Right lobe of liver (tissue), 6 donors: ENCODE measurements around the gene CHP2. TPM values are rescaled to one million over a fixed set of nuclear protein-coding genes. Genes with fewer than 3 reads are reported as not detected.

Experiments
- ATAC-seq, 4 donors: fragments of 200-7000 bp; cut with Tn5 transposase; one replicate each; pipeline ENCODE4 v1.9.1; 2020; ENCODE audit warnings: mild to moderate bottlenecking in 4 of 4, moderate library complexity in 4 of 4
- DNase-seq, 3 donors: peaks; one replicate each; pipeline ENCODE4 v3.0.0-alpha.2; 2020
- H3K27ac ChIP-seq, 3 donors: fragments of 200-600 bp; one replicate each; pipeline ENCODE4 v1.8.0; 2022
- H3K27me3 ChIP-seq, 2 donors: fragments of 200-600 bp; one replicate each; pipeline ENCODE4 v1.8.0; 2022
- H3K36me3 ChIP-seq, 4 donors: fragments of 200-600 bp; sonication (generic) in 1 of 4; one replicate each; pipeline versions ENCODE4 v1.5.1 to v1.8.0; 2017 to 2022; ENCODE audit warnings: control low read depth in 1 of 4
- H3K4me1 ChIP-seq, 4 donors: fragments of 200-600 bp; sonication (generic) in 1 of 4; one replicate each; pipeline versions ENCODE4 v1.5.1 to v1.8.0; 2017 to 2022; ENCODE audit warnings: control low read depth in 1 of 4
- H3K4me3 ChIP-seq, 3 donors: fragments of 200-600 bp; one replicate each; pipeline ENCODE4 v1.8.0; 2022
- H3K9me3 ChIP-seq, 4 donors: fragments of 200-600 bp; sonication (generic) in 1 of 4; one replicate each; pipeline versions ENCODE4 v1.5.1 to v1.8.0; 2017 to 2022; ENCODE audit warnings: control low read depth in 1 of 4
- CTCF ChIP-seq, 4 donors: fragments of 200-600 bp in 3 of 4; fragments of 450-650 bp in 1 of 4; IDR thresholded peaks; one replicate each; pipeline versions ENCODE4 v1.5.1 to v1.8.0; 2016 to 2022; ENCODE audit warnings: antibody characterized with exemption in 4 of 4, mild to moderate bottlenecking in 2 of 4
- POLR2A ChIP-seq: fragments of 450-650 bp; IDR thresholded peaks from one replicate; pipeline ENCODE4 v1.6.1; 2017; ENCODE audit warnings: antibody characterized with exemption, mild to moderate bottlenecking
- WGBS: methylation state at CpG from one replicate; pipeline ENCODE4 v1.1.6; 2018; ENCODE audit warnings: low coverage, low lambda C conversion rate; ENCODE audit not compliant: insufficient coverage; ENCODE audit errors: missing lambda C conversion rate; 5-methylcytosine and 5-hydroxymethylcytosine counted together
- intact Hi-C, 2 donors: fragments of 100-400 bp; cut with DNase I; formaldehyde crosslinking; loops; one replicate each; pipeline versions ENCODE4 v1.11.2 to v1.14.1; 2022
- total RNA-seq, 6 experiments: library from RNA; depleted of rRNA in 2 of 6; stranded (reverse); fragments of >200 nt in 2 of 6; fragmentation: NEBNext Ultra II Directional in 3 of 6; extraction: Animal tissue kit (Norgen Biotek cat#: 25700) in 3 of 6; gene quantifications; one replicate each; pipeline versions ENCODE4 v1.1.0 to v1.2.4, GENCODE V29; 2016 to 2023
- donor health status: DM: no; HTN: yes; CAD: no.
- donor health status: DM: no; HTN: no; CAD: no.
- donor health status: DM: no; HTN: no; CAD: no.
- donor health status: DM: no; HTN: yes; CAD: no.
- donor health status: DM: no; HTN: yes; CAD: no.

Gene CHP2
- total RNA-seq, 6 experiments from 2014 or later = not detected

GRCh38 chr16:23801378-23801777 is 46.6 kb downstream of the CHP2 start:
- peak; percentile 83 to 98 (median 96) for ATAC-seq
- DNase-seq = peak; percentile 80 to 84 (median 81)
- H3K27ac ChIP-seq = no peak overlapping the region
- H3K4me1 ChIP-seq = no peaks in the 10 kb centered on the region
- no peaks in the 10 kb centered on the region for H3K9me3 ChIP-seq
- TF ChIP-seq POLR2A (no peak), CTCF (IDR thresholded peaks at IDR 0.05) (peak; percentile 60 to 70 (median 66))
- no peaks in the 10 kb centered on the region for H3K36me3 ChIP-seq
- no peak overlapping the region for H3K4me3 ChIP-seq
- H3K27me3 ChIP-seq = no peaks in the 10 kb centered on the region
- intact Hi-C loops = loop anchor here in 1 of 2 donors (10.0 kb wide), 1 partner anchor 213 kb away; no protein-coding TSS in a partner anchor
- 9% methylated on average over 5 of the region's 5 CpGs for WGBS

GRCh38 chr16:23802776-23803175 is 48.0 kb downstream of the CHP2 start:
- Histone ChIP-seq H3K36me3 (no peaks in the 10 kb centered on the region), H3K4me3 (no peak overlapping the region), H3K9me3 (no peaks in the 10 kb centered on the region), H3K27me3 (no peaks in the 10 kb centered on the region), H3K27ac (no peak overlapping the region), H3K4me1 (no peaks in the 10 kb centered on the region)
- intact Hi-C loops = loop anchor here in 1 of 2 donors (10.0 kb wide), 1 partner anchor 212 kb away; no protein-coding TSS in a partner anchor
- ATAC-seq (no peak), DNase-seq (no peak)
- 16% methylated on average over 2 of the region's 2 CpGs for WGBS
- TF ChIP-seq CTCF (IDR thresholded peaks at IDR 0.05) = no peak
- TF ChIP-seq POLR2A = no peak

- Histone ChIP-seq H3K4me1 (no peaks in the 10 kb centered on the region), H3K36me3 (no peaks in the 10 kb centered on the region), H3K27me3 (no peaks in the 10 kb centered on the region), H3K4me3 (no peak overlapping the region), H3K27ac (no peak overlapping the region), H3K9me3 (no peaks in the 10 kb centered on the region)
- 4% methylated on average over 9 of the region's 9 CpGs for WGBS
- TF ChIP-seq CTCF (IDR thresholded peaks at IDR 0.05) (peak; percentile 32 to 54 (median 45)), POLR2A (no peak)
- DNase-seq (peak; percentile 60 to 70 (median 68)), ATAC-seq (peak; percentile 74 to 85 (median 83))
- intact Hi-C loops = loop anchor here in 1 of 2 donors (10.0 kb wide), 1 partner anchor 211 kb away; no protein-coding TSS in a partner anchor
Observed at GRCh38 chr16:23803591-23804123, 48.8 kb downstream of the CHP2 start.

- Histone ChIP-seq H3K4me1 (no peaks in the 10 kb centered on the region), H3K9me3 (no peaks in the 10 kb centered on the region), H3K36me3 (no peaks in the 10 kb centered on the region), H3K27me3 (no peaks in the 10 kb centered on the region), H3K27ac (no peak overlapping the region), H3K4me3 (no peak overlapping the region)
- WGBS = 10% methylated on average over 1 of the region's 1 CpG
- ATAC-seq = peak in 3 of 4 donors; percentile 36 to 79 (median 46)
- intact Hi-C loops = loop anchor here in 1 of 2 donors (10.0 kb wide), 1 partner anchor 208 kb away; no protein-coding TSS in a partner anchor
- peak in 2 of 3 donors; percentile 18 to 62 for DNase-seq
- TF ChIP-seq POLR2A (no peak), CTCF (IDR thresholded peaks at IDR 0.05) (no peak)
Observed at GRCh38 chr16:23807028-23807427, 52.2 kb downstream of the CHP2 start.

Other genes with a start within 250 kb of the CHP2 start
- gene GGA2, start 244.5 kb upstream of the CHP2 start, total RNA-seq = 10 to 100 TPM; 19.2 to 31.7 (median 27.8) TPM
- gene EARS2, start 197.7 kb upstream of the CHP2 start, total RNA-seq = 10 to 100 TPM; 14.9 to 47.7 (median 15.9) TPM
- gene UBFD1, start 197.3 kb upstream of the CHP2 start, total RNA-seq = 10 to 100 TPM; 27.6 to 50.5 (median 37.4) TPM
- 10 to 100 TPM; 53.9 to 87.3 (median 63.9) TPM for gene NDUFAB1, start 158.7 kb upstream of the CHP2 start, total RNA-seq
- 1 to 10 TPM; 4.3 to 7.7 (median 5.4) TPM for gene PALB2, start 113.7 kb upstream of the CHP2 start, total RNA-seq
- gene DCTN5, start 113.6 kb upstream of the CHP2 start, total RNA-seq = 10 to 100 TPM; 10.0 to 18.9 (median 18.3) TPM
- 1 to 10 TPM in 4 of 6 experiments, under 1 TPM in 2; 0.61 to 3.6 (median 1.8) TPM for gene PLK1, start 76.1 kb upstream of the CHP2 start, total RNA-seq
- gene ERN2, start 41.8 kb upstream of the CHP2 start, total RNA-seq = not detected
- gene PRKCB, start 81.0 kb downstream of the CHP2 start, total RNA-seq = 1 to 10 TPM; 1.7 to 8.1 (median 3.5) TPM